Astrocyte (in vitro differentiated cells and primary cell): Measurements from ENCODE around the gene PKNOX2. TPM values are rescaled to one million over a fixed set of nuclear protein-coding genes. Genes with fewer than 3 reads are reported as not detected.

Experiments
- DNase-seq: peaks from one replicate; pipeline ENCODE4 v3.0.0-alpha.2; 2010; ENCODE audit warnings: low read depth
- FAIRE-seq: peaks from 2 replicates; lab custom pipeline; 2011; peaks lifted over from hg19 to GRCh38; lab: Jason Lieb, UNC
- H2AFZ ChIP-seq: 2 replicates; pipeline ENCODE4 v1.6.0; 2012; ENCODE audit warnings: low read depth, low read length, inconsistent platforms
- H3K27ac ChIP-seq: 2 replicates; pipeline ENCODE4 v1.5.1; 2011; ENCODE audit warnings: low read depth, low read length, inconsistent platforms
- H3K27me3 ChIP-seq: 2 replicates; pipeline ENCODE4 v1.6.0; 2011; ENCODE audit warnings: low read length, inconsistent platforms; ENCODE audit not compliant: insufficient read depth
- H3K36me3 ChIP-seq: 2 replicates; pipeline ENCODE4 v1.5.1; 2011; ENCODE audit warnings: low read length, inconsistent platforms; ENCODE audit not compliant: insufficient read depth
- H3K4me1 ChIP-seq: 2 replicates; pipeline ENCODE4 v1.5.1; 2011; ENCODE audit warnings: low read length, inconsistent platforms; ENCODE audit not compliant: insufficient read depth
- H3K4me2 ChIP-seq: 2 replicates; pipeline ENCODE4 v1.6.0; 2012; ENCODE audit warnings: low read length, inconsistent platforms
- H3K4me3 ChIP-seq: 2 replicates; pipeline ENCODE4 v1.5.1; 2011; ENCODE audit warnings: low read depth, mild to moderate bottlenecking, low read length, inconsistent platforms; ENCODE audit not compliant: insufficient read depth
- H3K79me2 ChIP-seq: 2 replicates; pipeline ENCODE4 v1.6.0; 2012; ENCODE audit warnings: mild to moderate bottlenecking, low read length, inconsistent platforms; ENCODE audit not compliant: insufficient read depth
- H3K9ac ChIP-seq: 2 replicates; pipeline ENCODE4 v1.6.0; 2012; ENCODE audit warnings: mild to moderate bottlenecking, low read length, inconsistent platforms
- H3K9me3 ChIP-seq: 2 replicates; pipeline ENCODE4 v1.5.1; 2012; ENCODE audit warnings: low read depth, mild to moderate bottlenecking, low read length, inconsistent platforms; ENCODE audit not compliant: insufficient read depth
- H4K20me1 ChIP-seq: 2 replicates; pipeline ENCODE4 v1.6.0; 2012; ENCODE audit warnings: low read length, inconsistent platforms; ENCODE audit not compliant: insufficient read depth
- H3K27ac Mint-ChIP-seq: one replicate; pipeline ENCODE4 v1.8.0; 2021; ENCODE audit warnings: mild to moderate bottlenecking, mixed read lengths; ENCODE audit not compliant: unreplicated experiment
- H3K27me3 Mint-ChIP-seq: one replicate; pipeline ENCODE4 v1.8.0; 2021; ENCODE audit warnings: low read depth, mixed read lengths; ENCODE audit not compliant: unreplicated experiment
- H3K36me3 Mint-ChIP-seq: one replicate; pipeline ENCODE4 v1.8.0; 2021; ENCODE audit warnings: low read depth, mixed read lengths; ENCODE audit not compliant: unreplicated experiment
- H3K4me1 Mint-ChIP-seq: one replicate; pipeline ENCODE4 v1.8.0; 2021; ENCODE audit warnings: low read depth, mixed read lengths; ENCODE audit not compliant: unreplicated experiment
- H3K4me3 Mint-ChIP-seq: one replicate; pipeline ENCODE4 v1.8.0; 2021; ENCODE audit warnings: mild to moderate bottlenecking, moderate library complexity, mixed read lengths; ENCODE audit not compliant: unreplicated experiment
- H3K9me3 Mint-ChIP-seq: one replicate; pipeline ENCODE4 v1.8.0; 2021; ENCODE audit warnings: mild to moderate bottlenecking, mixed read lengths; ENCODE audit not compliant: unreplicated experiment
- CTCF ChIP-seq: IDR thresholded peaks from 2 replicates; pipeline ENCODE4 v1.5.1; 2011; ENCODE audit warnings: low read depth, mild to moderate bottlenecking, inconsistent platforms, low read length, moderate library complexity; ENCODE audit not compliant: insufficient read depth
- EZH2 ChIP-seq: IDR thresholded peaks from 2 replicates; pipeline ENCODE4 v1.6.1; 2012; ENCODE audit warnings: mild to moderate bottlenecking, low read length, inconsistent platforms; ENCODE audit not compliant: insufficient read depth
- total RNA-seq: library from RNA; stranded (reverse); gene quantifications from 2 replicates; pipeline ENCODE4 v1.2.1, GENCODE V29; 2021

Gene PKNOX2
- total RNA-seq, 1 donor from 2014 or later, result 53.4 TPM

DNA sequence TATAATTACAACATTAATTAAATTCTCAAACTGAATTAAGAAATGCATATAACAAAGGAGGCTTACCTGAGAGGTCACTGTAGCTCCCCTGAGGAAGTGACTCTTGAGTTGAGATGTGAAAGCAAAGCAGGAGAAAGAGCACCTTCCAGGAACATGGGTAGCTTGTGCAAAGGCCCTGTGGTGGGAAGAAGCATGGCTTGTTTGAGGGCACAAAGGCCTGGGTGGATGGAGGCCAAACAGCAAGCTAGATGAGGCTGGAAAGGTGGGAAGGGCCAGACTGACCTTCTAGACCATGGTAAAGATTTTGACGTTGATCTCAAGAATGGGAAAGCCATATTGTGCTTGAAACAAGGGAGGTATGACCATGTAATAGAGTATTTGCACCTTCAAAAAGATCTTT lies 155.1 kb downstream of the PKNOX2 start:
- no peak overlapping the region for H3K4me3 ChIP-seq
- DNase-seq (no peak), FAIRE-seq (no peak)
- Mint-ChIP-seq H3K4me1 (peaks cover 15% of the 10 kb centered on the region), H3K27ac (no peak overlapping the region), H3K9me3 (peaks cover 7% of the 10 kb centered on the region), H3K27me3 (no peaks in the 10 kb centered on the region), H3K4me3 (no peak overlapping the region), H3K36me3 (peaks cover 36% of the 10 kb centered on the region)
- no peak overlapping the region for H3K27ac ChIP-seq
- TF ChIP-seq EZH2, result no peak
- TF ChIP-seq CTCF, result no peak
- no peaks in the 10 kb centered on the region for H3K36me3 ChIP-seq
- no peaks in the 10 kb centered on the region for H3K27me3 ChIP-seq
- H4K20me1 ChIP-seq, result no peaks in the 10 kb centered on the region
- no peak overlapping the region for H3K4me2 ChIP-seq
- H2AFZ ChIP-seq, result no peak overlapping the region
- H3K79me2 ChIP-seq, result no peaks in the 10 kb centered on the region
- peaks cover 5% of the 10 kb centered on the region for H3K9me3 ChIP-seq
- H3K9ac ChIP-seq, result no peak overlapping the region
- peaks cover 10% of the 10 kb centered on the region for H3K4me1 ChIP-seq

DNA sequence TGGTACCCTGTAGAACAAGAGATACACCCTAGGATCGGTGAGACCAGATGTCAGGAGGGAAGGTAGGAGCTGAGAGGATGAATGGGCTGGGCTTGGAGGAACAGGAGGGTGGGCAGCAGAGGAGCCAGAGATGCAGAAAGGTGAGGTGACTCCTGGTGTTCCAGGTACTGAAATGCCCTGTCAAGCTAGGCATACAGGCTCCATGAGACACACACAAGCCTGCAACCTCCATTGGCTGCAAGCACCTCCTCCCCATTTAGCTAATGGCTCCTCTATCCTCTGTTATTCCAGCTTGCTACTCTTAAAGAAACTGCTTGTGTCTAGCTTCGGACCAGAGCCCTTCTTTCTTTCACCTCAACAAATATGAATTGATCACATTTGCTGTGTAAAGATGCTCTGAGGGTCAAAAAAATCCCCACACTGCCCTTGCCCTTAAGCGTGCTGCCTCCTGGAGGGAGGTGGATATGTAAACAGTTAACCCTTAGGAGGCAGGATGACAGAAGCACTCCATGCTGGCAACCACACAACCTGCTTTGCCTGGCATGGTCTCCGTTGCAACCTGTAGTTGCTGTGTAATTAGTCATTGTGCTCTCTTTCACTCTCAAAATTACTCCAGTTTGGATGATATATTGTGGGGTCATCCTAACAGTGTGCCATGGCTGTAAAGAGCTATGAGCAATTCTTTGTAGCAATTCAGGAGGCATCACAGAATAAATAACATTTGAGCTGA lies 156.0 kb downstream of the PKNOX2 start:
- Histone ChIP-seq H3K4me2 (no peak overlapping the region), H3K4me3 (no peak overlapping the region)
- no peak for FAIRE-seq

More for the DNA sequence above, 156.0 kb downstream of the PKNOX2 start:
- H3K4me3 Mint-ChIP-seq, result no peak overlapping the region
- peaks cover 36% of the 10 kb centered on the region for H3K36me3 Mint-ChIP-seq
- Histone ChIP-seq H3K79me2 (no peaks in the 10 kb centered on the region), H3K27me3 (no peaks in the 10 kb centered on the region), H3K36me3 (no peaks in the 10 kb centered on the region), H3K9ac (no peak overlapping the region), H2AFZ (no peak overlapping the region), H4K20me1 (no peaks in the 10 kb centered on the region), H3K27ac (no peak overlapping the region), H3K4me1 (peaks cover 3% of the 10 kb centered on the region), H3K9me3 (peaks cover 5% of the 10 kb centered on the region)
- no peak for TF ChIP-seq EZH2
- no peak for TF ChIP-seq CTCF
- H3K4me1 Mint-ChIP-seq, result peaks cover 11% of the 10 kb centered on the region
- H3K27ac Mint-ChIP-seq, result no peak overlapping the region
- DNase-seq, result no peak
- H3K27me3 Mint-ChIP-seq, result no peaks in the 10 kb centered on the region
- peaks cover 7% of the 10 kb centered on the region for H3K9me3 Mint-ChIP-seq
